Measurements from ENCODE around the gene BTBD9.

GRCh38 chr6:38239719-38240451, 399.8 kb downstream of the BTBD9 start:
- TF ChIP-seq YY1 (IDR thresholded peaks at IDR 0.05; ENCODE audit: insufficient read depth, insufficient read length) (no peak), SUZ12 (IDR thresholded peaks at IDR 0.05; ENCODE audit: extremely low read depth, insufficient read depth, insufficient read length) (no peak)

Data from NT2/D1 (cell line).